Stomach smooth muscle (tissue), 2 donors: Measurements from ENCODE around the gene LBHD2.
"Not testable (repeated sequence)": the region's sequence is repeated elsewhere in the genome, so short reads cannot be mapped to it uniquely, and the experiment has no call there.

Experiments
- H3K27ac ChIP-seq: one replicate; pipeline ENCODE4 v1.7.0; 2013; ENCODE audit warnings: mild to moderate bottlenecking, low read length, inconsistent platforms
- H3K27me3 ChIP-seq, 2 donors: one replicate each; pipeline ENCODE4 v1.7.0; 2013; ENCODE audit warnings: low read length in 2 of 2; ENCODE audit not compliant: insufficient read depth in 2 of 2, control insufficient read depth in 1 of 2
- H3K36me3 ChIP-seq, 2 donors: one replicate each; pipeline ENCODE4 v1.7.0; 2013; ENCODE audit warnings: low read length in 2 of 2; ENCODE audit not compliant: control insufficient read depth in 2 of 2, insufficient read depth in 2 of 2
- H3K4me1 ChIP-seq: one replicate; pipeline ENCODE4 v1.7.0; 2013; ENCODE audit warnings: low read length; ENCODE audit not compliant: control insufficient read depth, insufficient read depth
- H3K4me3 ChIP-seq, 2 donors: one replicate each; pipeline ENCODE4 v1.7.0; 2013; ENCODE audit warnings: low read length in 2 of 2
- H3K9ac ChIP-seq, 2 donors: one replicate each; pipeline ENCODE4 v1.7.0; 2013; ENCODE audit warnings: low read length in 2 of 2, mild to moderate bottlenecking in 1 of 2
- H3K9me3 ChIP-seq, 2 donors: one replicate each; pipeline ENCODE4 v1.7.0; 2013; ENCODE audit warnings: low read length in 2 of 2; ENCODE audit not compliant: control insufficient read depth in 2 of 2
- donor health status: healthy.
- donor health status: Pancreatic carcinoma.

LBHD2 gene

GRCh38 chr14:103084021-103084919 lies at the start of gene LBHD2:
Gene LBHD2, plus strand, starts transcription at chr14:103084210. Its CDS starts 1,803 bp downstream, at chr14:103086013.
- H3K4me3 ChIP-seq = peak within 1 kb of the TSS in 1 of 2 donors; percentile 35
- H3K36me3 ChIP-seq = no peaks in the 10 kb centered on the region
- H3K27me3 ChIP-seq = peaks cover 26 to 27% of the 10 kb centered on the region in 2 donors
- H3K9me3 ChIP-seq = no peaks in the 10 kb centered on the region
- H3K4me1 ChIP-seq = peaks cover 8% of the 10 kb centered on the region
- no peak within 1 kb of the TSS for H3K27ac ChIP-seq
- no peak within 1 kb of the TSS for H3K9ac ChIP-seq

- Histone ChIP-seq H3K4me1 (peaks cover 11% of the 10 kb centered on the region), H3K9ac (no peak overlapping the region), H3K27ac (no peak overlapping the region), H3K4me3 (no peak overlapping the region), H3K27me3 (no peaks in the 10 kb centered on the region), H3K9me3 (no peaks in the 10 kb centered on the region), H3K36me3 (peaks cover 2 to 6% of the 10 kb centered on the region in 2 donors)
Observed at GRCh38 chr14:103041464-103041863, 42.5 kb upstream of the LBHD2 start.

- H3K9ac ChIP-seq = no peak overlapping the region
- H3K27ac ChIP-seq = no peak overlapping the region
- peaks cover 11% of the 10 kb centered on the region for H3K4me1 ChIP-seq
- H3K27me3 ChIP-seq = no peaks in the 10 kb centered on the region
- no peak overlapping the region for H3K4me3 ChIP-seq
- H3K36me3 ChIP-seq = peaks cover 2 to 6% of the 10 kb centered on the region in 2 donors
- no peaks in the 10 kb centered on the region for H3K9me3 ChIP-seq
Observed at GRCh38 chr14:103043257-103044015, 40.6 kb upstream of the LBHD2 start.

GRCh38 chr14:103045371-103045869 lies 38.6 kb upstream of the LBHD2 start:
- no peak overlapping the region for H3K27ac ChIP-seq

GRCh38 chr14:103047453-103047852 lies 36.6 kb upstream of the LBHD2 start:
- H3K9me3 ChIP-seq, H3K27ac ChIP-seq, H3K27me3 ChIP-seq, H3K9ac ChIP-seq, H3K36me3 ChIP-seq, H3K4me3 ChIP-seq: not testable (repeated sequence)
- H3K4me1 ChIP-seq = peaks cover 13% of the 10 kb centered on the region

More at GRCh38 chr14:103045371-103045869, 38.6 kb upstream of the LBHD2 start:
- Histone ChIP-seq H3K9me3 (no peaks in the 10 kb centered on the region), H3K36me3 (peaks cover 2 to 6% of the 10 kb centered on the region in 2 donors), H3K27me3 (no peaks in the 10 kb centered on the region), H3K9ac (peak overlapping the region in 1 of 2 donors; percentile 47), H3K4me3 (peak overlapping the region in 1 of 2 donors; percentile 29), H3K4me1 (peaks cover 13% of the 10 kb centered on the region)

GRCh38 chr14:103050935-103051334 lies 33.1 kb upstream of the LBHD2 start:
- Histone ChIP-seq H3K36me3 (no peaks in the 10 kb centered on the region), H3K9ac (no peak overlapping the region), H3K9me3 (no peaks in the 10 kb centered on the region), H3K27me3 (no peaks in the 10 kb centered on the region), H3K4me3 (no peak overlapping the region), H3K27ac (no peak overlapping the region), H3K4me1 (peaks cover 15% of the 10 kb centered on the region)

- no peaks in the 10 kb centered on the region for H3K9me3 ChIP-seq
- peaks cover 15% of the 10 kb centered on the region for H3K4me1 ChIP-seq
- no peaks in the 10 kb centered on the region for H3K27me3 ChIP-seq
- H3K4me3 ChIP-seq = no peak overlapping the region
- no peaks in the 10 kb centered on the region for H3K36me3 ChIP-seq
- H3K9ac ChIP-seq = no peak overlapping the region
- H3K27ac ChIP-seq = no peak overlapping the region
Observed at GRCh38 chr14:103052407-103052806, 31.6 kb upstream of the LBHD2 start.

GRCh38 chr14:103055695-103056094 lies 28.3 kb upstream of the LBHD2 start:
- Histone ChIP-seq H3K9me3 (no peaks in the 10 kb centered on the region), H3K27me3 (no peaks in the 10 kb centered on the region), H3K9ac (peak overlapping the region; percentile 30 to 54), H3K4me1 (peaks cover 29% of the 10 kb centered on the region), H3K4me3 (peak overlapping the region; percentile 71 to 87), H3K36me3 (no peaks in the 10 kb centered on the region), H3K27ac (peak overlapping the region; percentile 0)

GRCh38 chr14:103056322-103057027 lies 27.5 kb upstream of the LBHD2 start:
- Histone ChIP-seq H3K9ac (peak overlapping the region; percentile 66 to 78), H3K36me3 (no peaks in the 10 kb centered on the region), H3K9me3 (no peaks in the 10 kb centered on the region), H3K27me3 (no peaks in the 10 kb centered on the region), H3K27ac (peak overlapping the region; percentile 55), H3K4me3 (peak overlapping the region; percentile 76 to 87), H3K4me1 (peaks cover 29% of the 10 kb centered on the region)

- Histone ChIP-seq H3K27ac (peak overlapping the region; percentile 55), H3K27me3 (no peaks in the 10 kb centered on the region), H3K9ac (peak overlapping the region; percentile 66 to 78), H3K4me1 (peaks cover 29% of the 10 kb centered on the region), H3K9me3 (no peaks in the 10 kb centered on the region), H3K36me3 (no peaks in the 10 kb centered on the region), H3K4me3 (peak overlapping the region; percentile 76 to 87)
Observed at GRCh38 chr14:103057028-103057371, 27.0 kb upstream of the LBHD2 start.
